Cardiac muscle cell (in vitro differentiated cells and primary cell): Measurements from ENCODE around the gene RASGRP1. TPM values are rescaled to one million over a fixed set of nuclear protein-coding genes. Genes with fewer than 3 reads are reported as not detected.
A peak's percentile ranks its signal among the peaks of the same experiment; 100 is the strongest.
"Not testable (repeated sequence)": the region's sequence is repeated elsewhere in the genome, so short reads cannot be mapped to it uniquely, and the experiment has no call there.

ENCODE experiments used
- DNase-seq, 2 donors: peaks; one replicate each; pipeline versions ENCODE4 v3.0.0 to v3.0.0-alpha.2; 2010 to 2017; ENCODE audit warnings: low read depth in 1 of 2, low spot score in 1 of 2
- H3K27ac ChIP-seq: fragments of 200-600 bp; sonication (generic); 2 replicates; pipeline ENCODE4 v1.5.1; 2016
- H3K27me3 ChIP-seq: fragments of 200-600 bp; sonication (generic); 2 replicates; pipeline ENCODE4 v1.6.0; 2016; ENCODE audit warnings: control low read depth
- H3K36me3 ChIP-seq: fragments of 200-600 bp; sonication (generic); 2 replicates; pipeline ENCODE4 v1.5.1; 2016; ENCODE audit warnings: control low read depth
- H3K4me1 ChIP-seq: fragments of 200-600 bp; sonication (generic); 2 replicates; pipeline ENCODE4 v1.8.1; 2017; ENCODE audit warnings: low read depth, mild to moderate bottlenecking, mixed run types
- H3K4me3 ChIP-seq: fragments of 200-600 bp; sonication (generic); 2 replicates; pipeline ENCODE4 v1.5.1; 2016; ENCODE audit warnings: mild to moderate bottlenecking
- H3K9me3 ChIP-seq: fragments of 200-600 bp; sonication (generic); 2 replicates; pipeline ENCODE4 v1.5.1; 2017; ENCODE audit warnings: low read depth, mild to moderate bottlenecking, control low read depth
- polyA plus RNA-seq: library from polyadenylated mRNA; unstranded; fragments of >200 nt; fragmentation: Nextera tagmentation; extraction: Ambion mirVana; gene quantifications from 2 replicates; pipeline ENCODE4 v1.2.1, GENCODE V29; 2016
- total RNA-seq: library from RNA; depleted of rRNA; stranded (reverse); fragments of >200 nt; gene quantifications from 2 replicates; pipeline ENCODE4 v1.2.3, GENCODE V29; 2016
- TF ChIP-seq, protein P1 (sequence below): IDR thresholded peaks from 2 replicates; pipeline ENCODE4 v1.5.1; 2012; ENCODE audit warnings: low read depth, mild to moderate bottlenecking, low read length

Gene RASGRP1
- total and polyA plus RNA-seq, 2 experiments from 2014 or later = 1.1 to 4.5 TPM

DNA sequence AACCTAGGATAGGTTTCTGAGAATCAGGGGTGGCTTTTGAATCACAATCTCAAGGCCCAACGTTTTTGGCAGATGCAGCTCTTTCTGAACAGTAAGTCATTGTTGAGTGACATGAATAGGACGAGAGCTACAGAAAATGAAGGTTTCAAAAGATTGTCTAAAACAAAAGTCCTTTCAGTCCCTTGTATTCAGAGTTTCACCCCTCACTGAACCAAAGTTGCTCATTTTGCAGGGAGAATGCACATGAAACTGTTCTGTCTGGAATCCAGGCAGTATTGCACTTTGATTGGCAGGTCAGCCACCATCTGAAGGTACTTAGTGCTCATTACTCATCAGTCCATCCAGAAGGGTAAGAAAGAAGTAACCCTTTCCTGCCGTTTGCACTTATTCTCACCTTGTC, 24.1 kb upstream of the RASGRP1 start:
- no peak overlapping the region for H3K27ac ChIP-seq
- DNase-seq = peak in 1 of 2 donors; percentile 10
- peaks cover 11% of the 10 kb centered on the region for H3K4me1 ChIP-seq
- H3K27me3 ChIP-seq = no peaks in the 10 kb centered on the region
- no peaks in the 10 kb centered on the region for H3K36me3 ChIP-seq
- H3K4me3 ChIP-seq = no peak overlapping the region
- TF ChIP-seq, protein P1, sequence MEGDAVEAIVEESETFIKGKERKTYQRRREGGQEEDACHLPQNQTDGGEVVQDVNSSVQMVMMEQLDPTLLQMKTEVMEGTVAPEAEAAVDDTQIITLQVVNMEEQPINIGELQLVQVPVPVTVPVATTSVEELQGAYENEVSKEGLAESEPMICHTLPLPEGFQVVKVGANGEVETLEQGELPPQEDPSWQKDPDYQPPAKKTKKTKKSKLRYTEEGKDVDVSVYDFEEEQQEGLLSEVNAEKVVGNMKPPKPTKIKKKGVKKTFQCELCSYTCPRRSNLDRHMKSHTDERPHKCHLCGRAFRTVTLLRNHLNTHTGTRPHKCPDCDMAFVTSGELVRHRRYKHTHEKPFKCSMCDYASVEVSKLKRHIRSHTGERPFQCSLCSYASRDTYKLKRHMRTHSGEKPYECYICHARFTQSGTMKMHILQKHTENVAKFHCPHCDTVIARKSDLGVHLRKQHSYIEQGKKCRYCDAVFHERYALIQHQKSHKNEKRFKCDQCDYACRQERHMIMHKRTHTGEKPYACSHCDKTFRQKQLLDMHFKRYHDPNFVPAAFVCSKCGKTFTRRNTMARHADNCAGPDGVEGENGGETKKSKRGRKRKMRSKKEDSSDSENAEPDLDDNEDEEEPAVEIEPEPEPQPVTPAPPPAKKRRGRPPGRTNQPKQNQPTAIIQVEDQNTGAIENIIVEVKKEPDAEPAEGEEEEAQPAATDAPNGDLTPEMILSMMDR = no peak
- H3K9me3 ChIP-seq = no peaks in the 10 kb centered on the region

DNA sequence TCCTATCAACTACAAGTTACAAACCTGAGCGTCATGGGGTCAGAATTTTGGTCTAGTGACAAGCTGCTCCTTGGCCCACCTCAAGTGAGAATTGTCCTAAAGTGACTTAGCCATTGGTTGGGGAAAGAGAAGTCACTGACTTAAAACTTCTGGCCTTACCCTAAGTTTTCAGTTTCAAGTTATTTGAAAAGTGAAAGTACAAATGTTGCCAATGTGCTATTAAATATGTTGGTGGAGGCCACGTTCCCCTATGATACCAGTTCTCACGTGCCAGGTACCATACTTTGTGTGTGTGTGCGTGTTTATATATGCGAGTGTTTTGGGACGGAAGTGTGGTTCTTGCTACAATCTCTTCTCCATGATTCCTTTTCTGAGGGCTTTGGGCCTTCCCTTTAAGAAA, 22.6 kb upstream of the RASGRP1 start:
- peaks cover 4% of the 10 kb centered on the region for H3K4me1 ChIP-seq
- H3K27ac ChIP-seq = no peak overlapping the region
- no peaks in the 10 kb centered on the region for H3K27me3 ChIP-seq
- TF ChIP-seq, protein P1 = no peak
- no peaks in the 10 kb centered on the region for H3K36me3 ChIP-seq
- no peak overlapping the region for H3K4me3 ChIP-seq
- H3K9me3 ChIP-seq = no peaks in the 10 kb centered on the region
- no peak for DNase-seq

DNA sequence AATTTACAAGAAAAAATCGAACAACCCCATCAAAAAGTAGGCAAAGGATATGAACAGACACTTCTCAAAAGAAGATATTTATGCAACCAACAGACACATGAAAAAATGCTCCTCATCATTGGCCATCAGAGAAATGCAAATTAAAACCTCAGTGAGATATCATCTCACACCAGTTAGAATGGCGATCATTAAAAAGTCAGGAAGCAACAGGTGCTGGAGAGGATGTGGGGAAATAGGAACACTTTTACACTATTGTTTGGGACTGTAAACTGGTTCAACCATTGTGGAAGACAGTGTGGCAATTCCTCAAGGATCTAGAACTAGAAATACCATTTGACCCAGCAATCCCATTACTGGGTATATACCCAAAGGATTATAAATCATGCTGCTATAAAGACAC, 21.4 kb upstream of the RASGRP1 start:
- DNase-seq, H3K4me3 ChIP-seq, H3K36me3 ChIP-seq, H3K27me3 ChIP-seq, H3K9me3 ChIP-seq, H3K4me1 ChIP-seq, H3K27ac ChIP-seq: not testable (repeated sequence)

DNA sequence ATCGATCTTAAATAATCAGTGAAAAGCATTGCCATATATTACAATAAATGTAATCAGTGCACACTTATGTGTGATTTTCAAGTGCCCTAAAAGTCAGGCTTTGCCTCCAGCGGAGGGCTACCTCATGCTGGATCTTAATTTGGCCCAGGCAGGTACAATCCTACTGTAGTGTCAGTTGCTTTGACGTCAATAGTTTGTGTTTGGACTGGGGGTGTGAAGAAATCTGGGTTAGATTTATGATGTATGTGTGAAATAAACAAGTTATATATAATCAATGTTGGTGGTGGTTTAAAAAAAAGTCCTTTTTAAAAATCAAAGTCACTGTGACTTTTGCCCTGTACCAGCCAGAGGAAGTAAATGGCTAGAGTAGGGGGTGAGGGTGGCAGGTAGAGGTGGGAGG, 14.0 kb upstream of the RASGRP1 start:
- H3K4me1 ChIP-seq = no peaks in the 10 kb centered on the region

DNA sequence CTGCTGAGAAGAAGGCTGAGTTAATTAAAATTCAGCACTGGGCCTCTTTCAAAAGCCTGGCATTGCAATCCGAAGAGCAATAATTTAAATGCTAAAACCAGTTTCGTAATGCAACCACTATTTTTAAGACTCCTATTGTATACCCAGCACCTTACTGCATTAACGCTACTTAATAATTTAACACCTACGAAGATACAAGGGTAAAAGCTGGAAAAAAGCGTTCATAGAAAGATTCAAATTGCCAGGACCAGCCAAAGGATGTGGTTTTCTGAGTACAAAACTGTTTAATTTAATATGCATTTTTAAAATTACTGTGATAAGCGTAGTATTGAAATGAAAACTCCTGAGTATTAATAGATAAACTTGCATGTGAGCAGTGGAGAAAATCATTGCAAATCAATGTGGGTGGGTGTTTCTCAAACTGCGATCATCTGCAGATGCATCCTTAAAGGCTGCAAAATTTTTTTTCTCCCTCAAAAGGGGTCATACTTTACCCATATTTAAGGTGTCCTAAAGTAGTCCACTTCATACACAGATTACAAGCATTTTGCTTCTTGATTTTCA, 12.9 kb upstream of the RASGRP1 start:
- Histone ChIP-seq H3K36me3 (no peaks in the 10 kb centered on the region), H3K9me3 (no peaks in the 10 kb centered on the region), H3K4me3 (no peak overlapping the region), H3K27me3 (no peaks in the 10 kb centered on the region), H3K4me1 (no peaks in the 10 kb centered on the region), H3K27ac (no peak overlapping the region)
- TF ChIP-seq, protein P1 = no peak
- DNase-seq = no peak

More for the DNA sequence above, 14.0 kb upstream of the RASGRP1 start:
- H3K27me3 ChIP-seq = no peaks in the 10 kb centered on the region
- H3K27ac ChIP-seq = no peak overlapping the region
- DNase-seq = no peak
- no peaks in the 10 kb centered on the region for H3K36me3 ChIP-seq
- no peak overlapping the region for H3K4me3 ChIP-seq
- TF ChIP-seq, protein P1 = no peak
- H3K9me3 ChIP-seq = no peaks in the 10 kb centered on the region

DNA sequence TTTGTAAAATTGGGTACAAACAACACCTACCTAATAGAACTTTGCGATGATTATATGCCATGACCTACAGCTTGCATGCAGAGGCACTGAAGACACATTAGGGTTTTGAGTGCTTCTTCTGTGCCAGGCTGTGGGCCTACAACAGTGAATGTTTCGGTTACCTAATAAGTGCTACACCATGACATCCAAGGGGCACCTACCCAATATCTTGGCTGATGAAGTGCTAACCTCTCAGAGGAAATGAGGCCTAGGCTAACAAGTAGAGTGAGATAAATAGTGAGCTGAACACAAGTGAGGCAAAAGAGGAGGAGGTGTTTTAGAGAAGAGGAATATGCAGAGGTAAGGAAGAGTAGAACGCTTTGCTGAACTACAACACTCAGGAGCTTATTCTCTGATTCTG, 12.2 kb upstream of the RASGRP1 start:
- TF ChIP-seq, protein P1 = no peak
- H3K36me3 ChIP-seq = no peaks in the 10 kb centered on the region
- H3K27me3 ChIP-seq = no peaks in the 10 kb centered on the region
- no peaks in the 10 kb centered on the region for H3K9me3 ChIP-seq
- no peaks in the 10 kb centered on the region for H3K4me1 ChIP-seq
- DNase-seq = no peak
- no peak overlapping the region for H3K27ac ChIP-seq
- no peak overlapping the region for H3K4me3 ChIP-seq
